GM18511 (cell line): Measurements from ENCODE around the gene STAP2.

ENCODE experiments used
- ATAC-seq: cut with Tn5 transposase; IDR thresholded peaks from one replicate; pipeline ENCODE4 v1.9.1; 2021; ENCODE audit warnings: mild to moderate bottlenecking, moderate library complexity; ENCODE audit not compliant: unreplicated experiment

Gene STAP2

DNA sequence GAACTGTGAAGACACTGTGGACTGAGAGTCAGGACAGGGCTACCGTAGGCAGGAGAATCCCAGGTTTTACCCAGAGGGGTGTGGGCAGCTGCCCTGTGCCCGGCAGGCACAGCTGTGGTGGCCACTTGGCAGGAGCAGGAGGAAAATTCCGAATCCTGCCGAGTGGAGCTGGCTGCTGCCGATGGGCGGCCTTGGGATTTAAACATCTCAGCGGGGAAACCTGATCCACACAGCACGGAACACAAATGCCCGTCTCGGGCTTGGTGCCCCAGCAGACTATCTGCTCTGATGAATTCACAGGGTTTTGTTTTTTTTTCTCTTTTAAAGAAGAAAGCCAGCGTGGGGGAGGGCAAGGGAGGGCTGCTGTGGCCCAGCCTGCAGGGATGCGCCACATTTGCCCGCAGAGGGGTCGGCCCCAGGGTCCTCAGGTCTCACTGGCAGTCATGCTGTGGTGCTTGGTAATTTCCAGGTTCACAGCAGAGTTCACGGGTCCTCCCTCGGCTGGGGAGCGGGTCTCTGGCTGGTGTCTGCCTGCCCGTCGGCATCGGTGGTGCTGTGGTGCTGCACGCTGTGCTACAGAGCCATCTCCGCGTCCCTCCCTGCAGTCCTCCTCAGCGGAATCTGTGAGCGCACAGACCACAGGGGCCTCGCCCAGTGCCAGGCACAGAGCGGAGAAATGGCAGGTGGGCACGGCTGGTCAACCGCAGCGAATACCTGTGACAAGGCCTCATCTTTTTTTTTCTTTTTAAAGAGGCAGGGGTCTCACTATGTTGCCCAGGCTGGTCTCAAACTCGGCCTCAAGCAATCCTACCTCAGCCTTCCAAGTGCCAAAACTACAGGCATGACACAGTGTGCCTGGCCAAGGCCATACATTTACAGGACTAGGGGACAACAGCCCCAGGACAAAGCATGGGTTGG, 32.9 kb upstream of the STAP2 start:
- no peak for ATAC-seq

DNA sequence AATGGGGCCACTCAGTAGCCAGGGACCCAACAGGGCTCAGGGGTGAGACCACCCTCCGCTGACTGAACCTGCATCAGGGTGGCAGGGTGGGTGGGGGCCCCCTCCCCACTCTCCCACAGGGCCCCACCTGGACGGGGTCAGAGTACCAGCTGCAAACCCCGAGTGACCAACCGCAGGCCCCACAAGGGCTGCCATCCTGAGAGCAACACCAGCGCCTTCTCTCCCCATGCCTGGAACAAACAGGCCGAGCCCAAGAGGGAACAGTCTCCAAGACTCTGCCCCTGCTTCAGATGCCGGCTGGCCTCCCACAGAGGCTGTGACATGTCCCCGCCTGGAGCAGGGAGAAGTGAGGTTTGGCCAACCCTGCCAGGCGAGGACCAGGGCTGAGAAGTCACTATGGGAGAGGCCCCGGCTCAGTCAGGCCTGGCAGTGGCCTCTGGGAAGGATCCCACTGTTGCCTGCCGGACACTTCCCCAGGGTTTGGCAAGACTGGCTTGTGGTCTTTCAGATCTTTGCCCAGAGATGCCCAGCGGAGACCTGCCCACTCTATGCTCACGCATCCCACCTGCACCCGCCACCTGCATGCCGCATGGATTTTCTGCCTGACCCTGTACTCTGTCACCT, 31.9 kb upstream of the STAP2 start:
- no peak for ATAC-seq

DNA sequence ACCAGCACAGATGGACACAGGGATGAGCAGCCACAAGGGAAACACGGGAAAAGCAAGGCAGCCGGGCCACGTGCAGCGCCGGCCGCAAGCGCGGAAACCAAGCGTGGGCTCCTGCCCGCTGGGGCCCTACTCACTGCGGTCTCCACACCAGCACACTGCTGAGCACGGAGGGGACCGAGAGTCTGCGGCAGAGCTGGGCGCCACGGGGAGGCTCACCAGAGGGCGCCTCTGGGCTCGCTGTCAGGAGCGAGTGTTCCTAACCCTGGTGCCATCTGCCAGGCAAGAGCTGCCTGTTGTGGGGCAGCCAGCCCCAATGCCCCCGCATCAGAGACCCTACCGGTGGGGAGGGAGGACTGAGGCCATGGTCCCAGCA, 31.2 kb upstream of the STAP2 start:
- ATAC-seq, result peak; percentile 42

DNA sequence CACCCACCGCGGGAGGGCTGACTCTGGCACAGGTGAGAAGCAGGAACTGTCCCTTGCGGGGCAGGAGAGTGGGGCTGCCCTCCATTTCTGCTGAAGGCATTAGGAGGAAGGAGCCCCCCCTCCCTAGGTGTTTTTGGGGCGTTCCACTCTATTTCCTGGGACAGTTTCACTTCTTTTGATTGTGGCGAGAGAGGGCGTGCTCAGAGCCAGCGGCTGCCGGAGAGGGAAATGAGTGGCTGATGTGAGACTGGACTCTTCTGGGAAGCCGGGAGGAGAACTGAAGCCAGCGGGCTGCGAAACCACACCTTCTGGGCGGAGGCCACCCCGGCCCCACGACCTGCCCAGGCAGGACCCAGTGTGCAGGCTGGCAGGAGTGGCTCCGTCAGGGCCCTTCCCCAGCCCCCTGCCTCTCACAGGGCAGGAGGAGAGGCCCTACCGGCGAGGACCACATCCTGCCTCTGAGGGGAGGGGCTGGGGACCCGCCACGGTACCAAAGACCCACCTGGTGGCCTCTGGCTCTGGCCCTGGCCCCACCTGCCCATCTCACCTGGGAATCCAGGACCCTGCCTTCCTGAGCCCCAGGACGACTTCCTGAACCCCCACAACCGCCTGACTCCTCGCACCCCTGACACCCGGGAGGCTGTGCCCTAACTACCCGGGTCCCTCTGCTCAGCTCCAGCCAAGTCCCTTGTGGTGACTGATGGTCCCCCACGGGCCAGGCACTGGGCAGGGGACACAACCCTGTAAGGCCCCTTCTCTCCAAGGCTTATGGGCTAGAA, 30.7 kb upstream of the STAP2 start:
- ATAC-seq, result peak; percentile 61

DNA sequence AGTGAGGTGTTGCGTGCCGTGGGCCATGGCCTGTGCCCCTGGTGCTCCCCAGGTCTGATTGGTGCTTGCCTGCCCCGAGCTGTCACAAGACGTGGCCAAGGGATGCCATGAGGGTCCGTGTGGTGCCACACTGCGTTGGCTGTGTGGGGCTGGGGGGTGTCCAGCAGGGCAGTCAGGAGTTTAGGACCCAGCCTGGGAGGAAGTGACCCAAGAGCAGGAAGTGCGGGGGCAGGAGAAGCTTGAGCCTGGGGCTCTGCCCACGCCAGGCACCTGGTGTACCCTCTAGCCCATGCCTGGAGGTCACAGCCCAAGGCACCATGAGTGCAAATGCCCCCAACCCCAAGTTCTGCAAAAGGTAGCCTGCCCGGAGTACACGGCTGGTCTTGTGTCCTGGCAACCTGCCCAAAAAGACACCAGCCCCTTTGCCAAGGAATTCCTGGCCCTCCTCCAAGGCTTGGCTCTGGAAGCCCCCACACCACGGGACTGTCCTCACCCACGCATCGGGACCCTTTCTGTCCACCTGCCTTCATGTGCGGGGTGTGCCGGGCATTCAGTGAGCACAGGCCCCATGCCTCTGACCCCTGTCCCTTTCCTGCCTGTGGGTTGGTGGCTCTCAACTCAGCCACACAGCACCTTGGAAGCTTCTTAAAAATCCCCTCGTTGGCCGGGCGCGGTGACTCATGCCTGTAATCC, 29.6 kb upstream of the STAP2 start:
- peak; percentile 12 for ATAC-seq

DNA sequence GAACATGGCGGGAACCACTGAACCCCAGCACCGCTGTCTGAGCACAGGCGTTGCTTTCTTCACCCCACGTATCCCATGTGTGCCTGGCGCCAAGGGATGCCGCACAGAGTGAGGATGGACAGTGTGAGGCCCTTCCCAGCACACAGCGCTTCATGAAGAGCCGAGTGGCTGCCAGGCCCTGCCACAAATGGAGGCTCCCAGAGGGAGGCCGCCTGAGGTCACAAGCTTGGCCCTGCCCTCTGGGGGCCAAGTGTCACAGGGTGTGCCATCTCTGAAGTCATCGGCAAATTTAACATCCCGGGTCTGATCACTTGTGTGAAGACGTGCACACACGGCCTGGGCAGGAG, 29.1 kb upstream of the STAP2 start:
- no peak for ATAC-seq

DNA sequence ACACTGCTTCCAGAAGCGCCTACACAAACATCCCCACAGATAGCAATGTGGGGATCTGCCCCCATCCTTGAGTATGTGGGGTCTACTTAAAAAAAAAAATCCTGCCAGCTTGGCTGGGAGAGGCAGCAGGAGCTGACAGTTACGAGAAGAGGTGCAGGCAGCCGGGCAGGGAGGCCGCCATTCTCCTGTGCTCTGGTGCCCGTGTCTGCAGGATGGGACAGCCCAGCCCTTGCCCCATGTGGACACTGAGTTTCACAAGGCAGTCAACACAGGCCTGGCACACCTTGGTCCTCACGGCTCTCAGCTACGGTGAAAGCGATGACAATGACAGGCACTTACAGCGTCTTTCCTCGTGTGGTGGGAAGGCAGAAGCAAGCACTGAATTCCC, 28.7 kb upstream of the STAP2 start:
- no peak for ATAC-seq

DNA sequence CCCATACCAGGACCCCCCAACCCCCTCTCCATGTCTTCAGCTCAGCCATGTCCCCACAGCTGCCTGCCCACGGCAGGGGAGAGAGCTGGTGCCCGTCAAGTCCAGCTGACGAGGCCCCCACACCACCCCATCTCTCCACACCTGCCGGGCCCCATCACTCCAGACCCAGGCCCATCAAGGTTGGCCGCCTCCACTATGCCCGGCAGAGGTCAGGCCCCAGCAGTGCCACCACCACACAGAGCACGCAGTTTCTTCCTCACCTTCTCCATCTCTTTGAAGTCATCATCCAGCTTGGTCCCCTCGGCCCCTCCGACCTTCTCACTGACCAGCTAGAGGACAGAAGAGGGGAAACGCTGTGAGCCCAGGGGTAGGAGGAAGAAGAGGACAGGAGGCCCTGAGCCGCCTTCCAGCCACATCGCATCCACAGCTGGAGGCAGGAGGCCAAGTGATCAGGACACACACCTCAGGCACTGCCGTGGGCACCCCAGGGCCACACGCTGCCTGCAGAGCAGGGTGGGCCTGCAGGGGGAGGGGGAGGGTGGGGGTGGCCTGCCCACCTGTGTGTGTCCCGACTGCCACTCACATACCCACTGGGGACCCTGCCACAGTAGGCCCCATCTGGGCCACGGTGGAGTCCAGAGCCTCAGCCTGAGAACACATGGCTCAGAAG, 28.2 kb upstream of the STAP2 start:
- ATAC-seq, result no peak

DNA sequence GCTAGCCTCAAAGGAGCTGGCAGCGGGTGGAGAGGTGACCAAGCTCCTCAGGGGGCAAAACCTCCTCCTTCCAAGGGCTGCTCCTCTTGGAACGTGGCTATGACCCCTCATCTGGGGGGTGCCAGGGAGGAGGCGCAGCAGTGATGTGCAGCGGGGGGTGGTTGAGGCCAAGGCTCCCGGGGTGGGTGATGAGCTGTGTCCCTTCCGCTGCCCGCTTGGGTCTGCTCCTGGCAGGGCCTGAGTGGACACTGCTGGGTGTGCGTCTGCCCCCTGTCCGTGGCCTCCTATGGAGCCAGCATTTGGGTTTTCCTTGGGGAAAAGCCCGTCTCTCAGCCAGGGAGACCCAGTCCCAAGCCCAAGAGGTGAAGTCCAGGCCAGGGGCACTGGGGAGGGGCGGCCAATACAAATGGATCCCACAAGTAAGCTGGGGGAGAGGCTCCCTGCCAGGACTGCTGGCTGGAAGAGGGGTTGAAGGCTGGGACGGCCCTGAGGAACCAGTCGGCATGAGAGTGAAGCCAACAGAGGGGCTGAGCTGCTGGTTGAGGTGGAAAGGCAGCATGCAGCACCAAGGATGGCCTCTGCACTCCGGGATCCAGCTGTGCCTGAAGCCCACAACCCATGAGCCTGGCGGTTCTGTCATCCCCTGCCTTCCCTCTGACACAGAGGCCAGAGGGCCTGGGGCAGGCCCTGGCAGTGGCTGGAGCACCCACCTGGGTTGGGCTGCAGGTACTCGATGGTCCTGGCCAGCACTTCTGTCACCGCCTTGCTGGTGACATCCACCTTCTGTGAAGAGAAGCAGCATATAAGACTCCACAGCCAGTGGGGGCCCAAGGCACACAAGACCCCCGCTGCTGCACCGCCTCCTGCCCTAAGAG, 27.4 kb upstream of the STAP2 start:
- no peak for ATAC-seq

DNA sequence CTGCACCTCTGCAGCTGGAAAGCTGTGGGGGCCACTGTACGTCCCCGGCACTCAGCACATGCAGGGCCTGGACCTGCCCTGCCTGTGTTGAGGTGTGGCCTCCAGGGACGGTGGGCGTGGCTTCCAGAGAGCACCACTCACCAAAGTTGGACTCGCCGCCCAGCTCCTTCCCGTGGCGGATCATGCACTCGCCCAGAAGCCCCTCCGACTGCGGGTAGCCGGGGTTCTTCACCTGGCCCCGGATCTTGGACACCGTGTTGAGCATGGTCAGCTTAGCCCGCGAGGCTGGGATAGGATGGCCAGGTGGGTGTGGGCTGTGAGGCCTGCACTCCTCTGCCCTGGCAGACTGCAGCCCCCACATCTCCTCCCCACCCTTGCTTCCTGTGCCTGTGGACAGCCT, 26.7 kb upstream of the STAP2 start:
- ATAC-seq, result no peak

DNA sequence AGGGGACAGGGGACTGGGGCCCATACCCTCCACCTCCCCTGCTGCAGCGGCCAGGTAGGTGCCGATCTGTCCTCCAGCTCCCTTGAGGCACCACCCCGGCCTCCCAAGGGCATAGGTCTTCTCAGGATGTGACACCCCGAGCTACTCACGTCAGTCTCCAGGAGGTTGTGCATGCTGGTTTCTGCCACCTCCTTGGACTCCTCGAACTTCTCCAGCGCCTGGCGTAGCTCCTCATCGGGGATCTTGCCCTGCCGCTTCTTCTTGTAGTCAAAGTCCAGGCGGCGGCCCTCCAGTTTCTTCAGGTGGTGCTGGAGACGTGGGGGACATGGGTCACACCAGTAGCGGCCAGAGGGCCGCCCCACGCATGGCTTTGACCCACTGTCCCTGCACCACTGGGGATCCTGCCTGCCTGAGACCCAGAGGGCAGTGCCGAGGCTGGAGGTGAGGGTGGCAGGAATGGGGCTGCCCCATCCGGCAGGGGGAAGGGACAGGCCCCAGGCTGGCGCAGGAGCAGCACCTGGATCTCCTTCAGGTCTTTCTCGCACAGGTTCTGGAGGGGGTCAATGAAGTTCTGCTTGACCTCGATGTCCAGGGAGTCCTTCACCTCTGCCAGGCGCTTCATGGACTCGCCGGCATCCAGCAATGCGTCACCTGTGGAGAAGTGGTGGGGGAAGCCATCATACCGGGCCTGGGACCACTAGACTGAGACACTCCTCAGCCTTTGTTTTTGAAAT, 25.1 kb upstream of the STAP2 start:
- ATAC-seq, result no peak

DNA sequence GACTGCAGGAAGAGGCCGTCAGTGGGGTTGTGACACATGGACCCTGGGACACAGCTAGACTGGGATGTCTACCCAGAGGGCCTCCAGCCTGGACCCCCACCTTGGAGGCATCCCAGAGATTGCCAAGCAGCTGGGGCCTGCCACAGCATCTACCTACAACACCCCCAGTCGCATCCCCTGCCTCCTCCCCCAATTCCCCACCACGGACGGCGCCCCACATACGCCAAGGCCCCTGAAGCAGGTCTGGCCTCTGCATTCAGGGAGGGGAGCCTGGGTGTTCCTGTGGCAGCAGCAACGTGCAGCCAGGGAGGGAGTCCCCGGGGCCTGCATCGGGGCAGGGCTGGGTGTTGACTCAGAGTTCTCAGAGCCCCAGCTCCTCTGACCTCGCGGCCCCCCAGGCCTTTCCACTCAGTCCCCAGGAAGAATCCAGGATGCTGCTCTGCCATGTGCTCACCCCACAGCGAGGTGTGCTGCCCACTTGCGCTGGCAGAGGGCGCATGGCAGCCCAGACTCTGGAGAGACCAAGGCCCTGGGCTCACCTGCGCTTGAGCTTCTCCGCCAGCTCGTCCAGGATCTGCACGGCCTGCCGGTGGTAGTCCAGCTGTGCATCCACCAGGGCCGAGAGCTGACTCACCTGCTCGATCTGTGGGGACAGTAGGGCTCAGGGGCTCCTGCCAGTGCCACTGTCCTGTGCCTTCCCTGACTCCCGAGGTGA, 24.4 kb upstream of the STAP2 start:
- ATAC-seq, result no peak

DNA sequence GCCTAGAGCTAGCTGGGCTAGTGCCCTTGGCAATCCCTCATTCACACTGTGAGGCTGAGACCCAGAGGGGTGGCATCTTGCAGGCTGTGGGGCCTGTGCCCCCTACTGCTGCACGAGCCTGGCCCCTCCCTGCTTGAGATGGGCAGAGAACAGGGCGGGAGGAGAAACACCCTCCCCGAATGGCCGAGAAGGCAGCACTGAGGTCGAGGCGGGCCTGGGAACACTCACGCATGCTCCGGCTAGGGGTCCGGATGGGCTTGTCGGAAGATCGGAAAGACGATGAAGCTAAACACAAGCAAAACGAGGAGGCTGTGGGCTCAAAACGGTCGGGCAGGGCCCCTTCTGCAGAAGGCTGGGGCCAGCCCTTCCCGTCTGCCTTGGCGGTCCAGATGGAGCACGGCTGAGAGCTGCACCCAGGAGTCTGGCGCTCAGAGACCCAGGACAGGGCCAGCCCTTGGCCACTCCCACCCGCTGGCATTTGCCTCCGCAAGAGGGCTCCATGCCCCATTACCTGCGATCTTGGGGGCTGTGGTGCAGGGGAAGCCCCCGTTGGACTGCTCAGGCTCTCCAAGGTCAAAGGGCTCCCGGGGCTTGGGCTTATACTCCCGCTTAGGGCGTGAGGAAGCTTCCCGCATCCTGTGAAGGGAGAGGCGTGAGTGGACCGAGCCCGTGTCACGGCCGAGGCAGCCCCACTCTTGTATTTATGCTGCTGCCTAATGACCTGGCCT, 23.6 kb upstream of the STAP2 start:
- no peak for ATAC-seq

DNA sequence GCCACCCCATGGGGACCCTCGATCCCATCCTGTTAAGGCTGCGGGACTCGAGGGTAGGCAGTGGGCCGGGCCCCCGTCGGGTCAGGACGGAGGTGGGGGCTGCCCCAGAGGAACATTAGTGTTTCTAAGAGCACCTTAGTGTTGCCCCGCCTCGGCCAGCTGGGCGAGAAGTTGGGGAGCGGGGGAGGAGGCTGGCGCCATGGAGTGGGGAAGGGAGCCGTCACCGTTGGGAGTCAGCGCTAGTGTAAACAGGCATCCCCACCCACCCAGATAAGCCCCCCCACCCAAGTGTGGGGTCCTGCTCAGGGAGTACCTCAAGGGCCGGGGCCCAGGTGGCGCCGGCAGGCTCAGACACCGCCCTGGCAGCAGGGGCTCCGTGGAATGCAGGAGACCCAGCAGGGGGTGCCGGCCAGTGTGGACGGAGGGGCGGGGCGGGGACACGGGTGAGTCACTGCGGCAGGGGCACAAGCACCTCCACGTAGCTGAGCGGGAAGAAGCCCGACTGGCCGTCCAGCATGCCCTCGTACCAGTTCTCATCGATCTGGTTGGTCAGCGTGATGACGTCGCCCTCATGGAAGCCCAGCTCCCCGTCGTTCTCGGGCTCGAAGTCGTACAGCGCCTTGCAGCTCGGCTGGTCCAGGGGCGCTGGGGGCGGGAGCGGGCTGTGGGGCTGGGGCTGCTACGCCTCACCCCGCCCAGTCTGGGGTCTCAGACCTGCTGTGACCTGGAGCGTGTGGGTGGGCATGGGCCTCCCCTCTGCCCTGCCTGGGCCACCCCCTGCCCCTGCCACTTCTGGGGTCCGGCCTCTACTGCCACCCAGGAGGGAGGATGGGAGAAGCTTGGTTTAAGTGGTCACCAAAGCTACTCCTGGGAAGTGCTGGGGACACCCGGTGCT, 22.8 kb upstream of the STAP2 start:
- ATAC-seq, result no peak

DNA sequence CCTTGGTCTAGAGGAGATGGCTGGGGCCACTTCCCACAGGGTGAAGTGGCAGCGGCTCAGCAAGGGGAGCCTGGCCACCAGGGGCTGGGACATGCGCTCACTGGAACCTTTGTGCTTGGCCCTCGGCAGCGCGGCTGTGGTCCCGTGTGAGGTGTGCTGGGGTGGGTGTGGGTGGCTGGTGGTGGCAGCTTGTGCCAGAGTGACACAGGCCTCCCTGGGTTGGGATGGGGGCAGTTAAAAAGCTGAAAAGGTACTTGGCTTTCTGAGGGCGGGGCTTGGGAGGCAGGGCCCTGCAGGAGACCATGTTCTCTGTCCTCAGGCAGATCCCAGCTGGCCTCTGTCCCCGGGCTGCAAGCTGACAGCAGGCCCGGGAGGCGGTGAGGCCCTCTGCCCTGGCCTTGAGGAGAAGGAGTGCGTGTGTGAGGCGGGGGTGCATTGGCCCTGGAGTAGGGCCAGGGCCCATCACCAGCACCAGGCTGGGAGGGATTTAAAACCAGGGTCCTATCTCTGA, 22.1 kb upstream of the STAP2 start:
- no peak for ATAC-seq

DNA sequence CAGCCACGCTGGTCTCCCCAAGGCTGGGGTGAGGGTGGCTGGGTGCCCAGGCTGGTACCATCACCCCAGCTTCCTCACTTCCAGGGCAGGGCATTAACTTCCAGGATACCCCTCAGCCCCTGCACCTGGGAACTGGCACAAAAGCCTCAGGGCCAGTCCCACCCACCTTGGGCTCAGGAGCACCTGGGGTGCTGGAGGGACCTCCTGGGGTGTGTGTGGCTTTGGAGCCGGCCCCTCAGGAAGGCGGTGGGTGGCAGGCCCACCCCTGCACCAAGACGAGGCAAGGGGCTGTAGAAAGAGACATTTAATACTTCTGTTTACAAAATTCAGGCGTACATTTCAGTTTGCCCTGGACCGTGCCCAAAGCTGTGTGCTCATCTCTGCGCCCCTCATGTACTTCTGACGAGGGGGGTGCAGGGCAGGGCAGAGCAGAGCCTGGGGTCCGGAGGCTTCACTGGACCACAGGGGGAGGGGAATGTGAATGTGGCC, 21.5 kb upstream of the STAP2 start:
- ATAC-seq, result no peak
